ENCODE measurements around the gene SLC22A7.

SLC22A7 gene

DNA sequence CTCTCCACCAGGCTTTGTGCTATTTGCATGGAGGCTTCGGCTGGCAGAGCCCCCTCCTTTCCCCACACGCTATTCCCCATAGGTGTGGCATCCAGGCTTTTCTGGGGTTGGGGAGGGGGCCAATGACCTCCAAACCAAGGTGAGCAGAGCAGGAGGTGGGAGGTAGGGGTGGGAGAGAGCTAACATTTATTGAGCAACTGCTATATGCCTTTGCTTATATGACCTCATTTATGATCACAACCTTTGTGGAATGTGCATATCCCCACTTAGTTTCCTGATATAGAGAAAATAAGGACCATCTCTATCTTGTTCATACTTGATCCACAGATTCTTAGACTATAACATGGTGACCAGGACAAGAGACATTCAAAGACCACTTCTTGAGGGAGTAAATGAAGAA is 17.8 kb upstream of the SLC22A7 start:
- Histone ChIP-seq H3K79me1 (ENCODE audit: low read length) (no peaks in the 10 kb centered on the region), H2AFZ (ENCODE audit: insufficient read depth, low read length, poor library complexity) (no peak overlapping the region), H3K36me3 (ENCODE audit: control insufficient read depth in 1 of 2, insufficient read depth in 2 of 2, low read length in 2 of 2) (no peaks in the 10 kb centered on the region), H3K9me3 (ENCODE audit: insufficient read depth, low read depth, low read length) (peaks cover 10% of the 10 kb centered on the region), H3K4me3 (ENCODE audit: low read depth, low read length) (no peak overlapping the region), H3K9ac (ENCODE audit: low read length) (no peak overlapping the region), H3K18ac (ENCODE audit: low read length) (no peak overlapping the region), H3K27me3 (ENCODE audit: insufficient read depth, low read length) (peaks cover 22% of the 10 kb centered on the region), H2AK5ac (ENCODE audit: low read length) (no peak overlapping the region), H4K91ac (ENCODE audit: low read depth, low read length) (no peak overlapping the region), H2BK120ac (ENCODE audit: insufficient read depth, low read length, poor library complexity) (no peak overlapping the region), H3K79me2 (ENCODE audit: control insufficient read depth, insufficient read depth, low read length, poor library complexity) (no peaks in the 10 kb centered on the region), H4K8ac (ENCODE audit: low read depth, low read length) (no peak overlapping the region), H3K4me1 (ENCODE audit: control insufficient read depth in 1 of 2, insufficient read depth in 2 of 2, low read length in 2 of 2) (peaks cover 0 to 7% of the 10 kb centered on the region in 2 experiments), H3K27ac (ENCODE audit: low read depth, low read length) (no peak overlapping the region), H4K12ac (ENCODE audit: low read depth, low read length) (no peak overlapping the region), H2BK5ac (ENCODE audit: low read depth, low read length, poor library complexity) (no peak overlapping the region), H3K4ac (ENCODE audit: low read depth, low read length) (no peak overlapping the region), H2BK12ac (ENCODE audit: low read length) (no peak overlapping the region), H3K23ac (ENCODE audit: low read length) (no peak overlapping the region), H3K14ac (ENCODE audit: low read length) (no peak overlapping the region), H3K4me2 (ENCODE audit: low read length) (no peak overlapping the region)
- WGBS (ENCODE audit: extremely low coverage, insufficient coverage, insufficient read length), result no CpG with 5 or more reads among the region's 2 CpGs
- DNase-seq, result no peak

DNA sequence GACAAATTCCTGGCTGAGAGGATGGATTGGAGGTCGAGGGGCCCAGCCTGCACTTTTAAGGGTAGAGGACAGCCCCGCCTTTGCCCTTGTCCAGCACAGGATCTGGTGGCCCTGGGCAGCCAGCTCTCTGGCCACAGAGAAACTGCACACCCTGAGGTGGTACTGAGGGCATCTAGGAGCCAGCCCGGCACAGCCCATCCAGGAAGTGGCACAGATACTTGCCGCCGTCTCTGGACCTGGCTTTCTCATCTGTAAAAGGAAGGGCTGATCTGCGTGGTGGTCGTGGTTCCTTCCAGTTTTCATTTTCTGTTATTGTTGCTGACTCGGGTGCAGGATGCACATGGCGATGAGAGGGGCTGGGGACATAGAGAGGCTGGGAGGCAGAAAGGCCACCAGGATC is 16.0 kb upstream of the SLC22A7 start:
- no peak overlapping the region for H2BK5ac ChIP-seq (ENCODE audit: low read depth, low read length, poor library complexity)
- H3K27me3 ChIP-seq (ENCODE audit: insufficient read depth, low read length), result peaks cover 12% of the 10 kb centered on the region
- no peak overlapping the region for H3K4ac ChIP-seq (ENCODE audit: low read depth, low read length)
- no peak overlapping the region for H3K18ac ChIP-seq (ENCODE audit: low read length)
- H4K12ac ChIP-seq (ENCODE audit: low read depth, low read length), result no peak overlapping the region
- H3K23ac ChIP-seq (ENCODE audit: low read length), result no peak overlapping the region
- peaks cover 5% of the 10 kb centered on the region for H3K9me3 ChIP-seq (ENCODE audit: insufficient read depth, low read depth, low read length)
- no peak overlapping the region for H3K14ac ChIP-seq (ENCODE audit: low read length)
- peaks cover 0 to 7% of the 10 kb centered on the region in 2 experiments for H3K4me1 ChIP-seq (ENCODE audit: control insufficient read depth in 1 of 2, insufficient read depth in 2 of 2, low read length in 2 of 2)
- H4K8ac ChIP-seq (ENCODE audit: low read depth, low read length), result no peak overlapping the region
- H2BK12ac ChIP-seq (ENCODE audit: low read length), result no peak overlapping the region
- no peak overlapping the region for H3K4me2 ChIP-seq (ENCODE audit: low read length)
- H3K27ac ChIP-seq (ENCODE audit: low read depth, low read length), result no peak overlapping the region
- H2BK120ac ChIP-seq (ENCODE audit: insufficient read depth, low read length, poor library complexity), result no peak overlapping the region
- no peaks in the 10 kb centered on the region for H3K79me1 ChIP-seq (ENCODE audit: low read length)
- H4K91ac ChIP-seq (ENCODE audit: low read depth, low read length), result no peak overlapping the region
- H3K79me2 ChIP-seq (ENCODE audit: control insufficient read depth, insufficient read depth, low read length, poor library complexity), result no peaks in the 10 kb centered on the region
- DNase-seq, result no peak
- no peak overlapping the region for H2AFZ ChIP-seq (ENCODE audit: insufficient read depth, low read length, poor library complexity)
- no CpG with 5 or more reads among the region's 9 CpGs for WGBS (ENCODE audit: extremely low coverage, insufficient coverage, insufficient read length)
- H3K9ac ChIP-seq (ENCODE audit: low read length), result no peak overlapping the region
- no peaks in the 10 kb centered on the region for H3K36me3 ChIP-seq (ENCODE audit: control insufficient read depth in 1 of 2, insufficient read depth in 2 of 2, low read length in 2 of 2)
- no peak overlapping the region for H3K4me3 ChIP-seq (ENCODE audit: low read depth, low read length)
- no peak overlapping the region for H2AK5ac ChIP-seq (ENCODE audit: low read length)

DNA sequence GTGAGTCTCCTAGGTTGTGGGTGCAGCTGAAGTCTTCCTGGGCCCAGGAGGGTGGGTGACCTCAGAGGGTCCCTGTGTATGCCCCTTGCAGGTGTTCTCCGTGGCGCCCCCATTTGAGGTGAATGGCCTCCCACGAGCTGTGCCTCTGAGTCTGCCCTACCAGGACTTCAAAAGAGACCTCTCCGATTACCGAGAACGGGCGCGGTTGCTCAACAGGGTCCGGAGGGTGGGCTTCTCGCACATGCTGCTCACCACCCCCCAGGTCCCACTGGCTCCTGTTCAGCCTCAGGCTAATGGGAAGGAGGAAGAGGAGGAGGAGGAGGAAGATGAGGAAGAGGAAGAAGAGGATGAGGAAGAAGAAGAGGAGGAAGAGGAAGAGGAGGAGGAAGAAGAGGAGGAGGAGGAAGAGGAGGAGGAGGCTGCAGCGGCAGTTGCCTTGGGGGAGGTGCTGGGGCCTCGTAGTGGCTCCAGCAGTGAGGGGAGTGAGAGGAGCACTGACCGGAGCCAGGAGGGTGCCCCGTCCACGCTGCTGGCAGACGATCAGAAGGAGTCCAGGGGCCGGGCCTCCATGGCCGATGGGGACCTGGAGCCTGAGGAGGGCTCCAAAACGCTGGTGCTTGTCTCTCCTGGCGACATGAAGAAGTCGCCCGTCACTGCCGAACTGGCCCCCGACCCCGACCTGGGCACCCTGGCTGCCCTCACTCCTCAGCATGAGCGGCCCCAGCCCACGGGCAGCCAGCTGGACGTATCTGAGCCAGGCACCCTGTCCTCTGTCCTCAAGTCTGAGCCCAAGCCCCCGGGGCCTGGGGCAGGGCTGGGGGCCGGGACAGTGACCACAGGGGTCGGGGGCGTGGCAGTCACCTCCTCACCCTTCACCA is 15.2 kb upstream of the SLC22A7 start:
- H2BK120ac ChIP-seq (ENCODE audit: insufficient read depth, low read length, poor library complexity), result no peak overlapping the region
- H3K4me3 ChIP-seq (ENCODE audit: low read depth, low read length), result no peak overlapping the region
- H3K36me3 ChIP-seq (ENCODE audit: control insufficient read depth in 1 of 2, insufficient read depth in 2 of 2, low read length in 2 of 2), result no peaks in the 10 kb centered on the region
- peaks cover 0 to 7% of the 10 kb centered on the region in 2 experiments for H3K4me1 ChIP-seq (ENCODE audit: control insufficient read depth in 1 of 2, insufficient read depth in 2 of 2, low read length in 2 of 2)
- H3K79me2 ChIP-seq (ENCODE audit: control insufficient read depth, insufficient read depth, low read length, poor library complexity), result no peaks in the 10 kb centered on the region
- H3K14ac ChIP-seq (ENCODE audit: low read length), result no peak overlapping the region
- no peak overlapping the region for H4K12ac ChIP-seq (ENCODE audit: low read depth, low read length)
- no peak overlapping the region for H3K9ac ChIP-seq (ENCODE audit: low read length)
- no peak overlapping the region for H3K23ac ChIP-seq (ENCODE audit: low read length)
- no peak overlapping the region for H3K4ac ChIP-seq (ENCODE audit: low read depth, low read length)
- no peak overlapping the region for H2AK5ac ChIP-seq (ENCODE audit: low read length)
- H3K9me3 ChIP-seq (ENCODE audit: insufficient read depth, low read depth, low read length), result peaks cover under 1% of the 10 kb centered on the region
- H4K8ac ChIP-seq (ENCODE audit: low read depth, low read length), result no peak overlapping the region
- no peak overlapping the region for H3K27ac ChIP-seq (ENCODE audit: low read depth, low read length)
- no peak overlapping the region for H4K91ac ChIP-seq (ENCODE audit: low read depth, low read length)
- H2BK5ac ChIP-seq (ENCODE audit: low read depth, low read length, poor library complexity), result no peak overlapping the region
- H3K18ac ChIP-seq (ENCODE audit: low read length), result no peak overlapping the region
- H3K27me3 ChIP-seq (ENCODE audit: insufficient read depth, low read length), result peaks cover 7% of the 10 kb centered on the region
- H3K4me2 ChIP-seq (ENCODE audit: low read length), result no peak overlapping the region
- no CpG with 5 or more reads among the region's 32 CpGs for WGBS (ENCODE audit: extremely low coverage, insufficient coverage, insufficient read length)
- DNase-seq, result no peak
- no peak overlapping the region for H2BK12ac ChIP-seq (ENCODE audit: low read length)
- no peaks in the 10 kb centered on the region for H3K79me1 ChIP-seq (ENCODE audit: low read length)
- no peak overlapping the region for H2AFZ ChIP-seq (ENCODE audit: insufficient read depth, low read length, poor library complexity)

DNA sequence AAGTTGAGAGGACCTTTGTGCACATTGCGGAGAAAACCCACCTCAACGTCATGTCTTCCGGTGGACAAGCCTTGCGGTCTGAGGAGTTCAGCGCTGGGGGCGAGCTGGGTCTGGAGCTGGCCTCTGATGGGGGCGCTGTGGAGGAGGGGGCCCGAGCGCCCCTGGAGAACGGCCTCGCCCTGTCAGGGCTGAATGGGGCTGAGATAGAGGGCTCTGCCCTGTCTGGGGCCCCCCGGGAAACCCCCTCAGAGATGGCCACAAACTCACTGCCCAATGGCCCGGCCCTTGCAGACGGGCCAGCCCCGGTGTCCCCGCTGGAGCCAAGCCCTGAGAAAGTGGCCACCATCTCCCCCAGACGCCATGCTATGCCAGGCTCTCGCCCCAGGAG is 14.6 kb upstream of the SLC22A7 start:
- H3K27me3 ChIP-seq (ENCODE audit: insufficient read depth, low read length), result peaks cover 7% of the 10 kb centered on the region
- H3K23ac ChIP-seq (ENCODE audit: low read length), result no peak overlapping the region
- H2AFZ ChIP-seq (ENCODE audit: insufficient read depth, low read length, poor library complexity), result no peak overlapping the region
- H2BK12ac ChIP-seq (ENCODE audit: low read length), result no peak overlapping the region
- no peak overlapping the region for H2AK5ac ChIP-seq (ENCODE audit: low read length)
- H3K4me3 ChIP-seq (ENCODE audit: low read depth, low read length), result no peak overlapping the region
- H4K91ac ChIP-seq (ENCODE audit: low read depth, low read length), result no peak overlapping the region
- no peak for DNase-seq
- no peak overlapping the region for H4K12ac ChIP-seq (ENCODE audit: low read depth, low read length)
- H4K8ac ChIP-seq (ENCODE audit: low read depth, low read length), result no peak overlapping the region
- H3K79me2 ChIP-seq (ENCODE audit: control insufficient read depth, insufficient read depth, low read length, poor library complexity), result no peaks in the 10 kb centered on the region
- no peak overlapping the region for H3K27ac ChIP-seq (ENCODE audit: low read depth, low read length)
- H3K36me3 ChIP-seq (ENCODE audit: control insufficient read depth in 1 of 2, insufficient read depth in 2 of 2, low read length in 2 of 2), result no peaks in the 10 kb centered on the region
- no peaks in the 10 kb centered on the region for H3K79me1 ChIP-seq (ENCODE audit: low read length)
- H2BK5ac ChIP-seq (ENCODE audit: low read depth, low read length, poor library complexity), result no peak overlapping the region
- no peak overlapping the region for H3K9ac ChIP-seq (ENCODE audit: low read length)
- H3K14ac ChIP-seq (ENCODE audit: low read length), result no peak overlapping the region
- no peak overlapping the region for H3K4ac ChIP-seq (ENCODE audit: low read depth, low read length)
- no peak overlapping the region for H3K18ac ChIP-seq (ENCODE audit: low read length)
- WGBS (ENCODE audit: extremely low coverage, insufficient coverage, insufficient read length), result no CpG with 5 or more reads among the region's 18 CpGs
- no peaks in the 10 kb centered on the region for H3K9me3 ChIP-seq (ENCODE audit: insufficient read depth, low read depth, low read length)
- H3K4me2 ChIP-seq (ENCODE audit: low read length), result no peak overlapping the region
- no peak overlapping the region for H2BK120ac ChIP-seq (ENCODE audit: insufficient read depth, low read length, poor library complexity)
- H3K4me1 ChIP-seq (ENCODE audit: control insufficient read depth in 1 of 2, insufficient read depth in 2 of 2, low read length in 2 of 2), result peaks cover 0 to 7% of the 10 kb centered on the region in 2 experiments

Measured in trophoblast cell (in vitro differentiated cells and primary cell).